ENCODE data around the gene DDIT4L.
"Not testable (repeated sequence)": the region's sequence is repeated elsewhere in the genome, so short reads cannot be mapped to it uniquely, and the experiment has no call there.

The DDIT4L gene

DNA sequence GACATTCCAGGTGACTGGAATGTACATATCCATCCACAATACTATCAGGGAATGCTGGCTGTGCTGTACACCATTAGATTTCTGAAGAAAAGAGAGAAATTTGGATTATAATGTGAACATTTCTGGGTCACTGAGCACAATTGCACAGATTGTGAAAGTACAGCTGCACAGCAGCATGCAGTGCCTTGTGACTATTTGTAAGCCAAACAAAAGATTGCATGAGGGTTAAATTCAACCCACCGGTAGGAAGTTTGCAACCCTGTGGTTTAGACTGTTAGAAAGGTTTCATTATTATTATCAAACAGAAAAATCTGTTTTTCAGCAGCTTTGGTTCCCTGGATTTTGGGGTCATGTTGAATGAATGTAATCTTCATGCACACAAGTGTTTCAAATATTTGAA, 24.5 kb downstream of the DDIT4L start:
- DNase-seq, result no peak

DNA sequence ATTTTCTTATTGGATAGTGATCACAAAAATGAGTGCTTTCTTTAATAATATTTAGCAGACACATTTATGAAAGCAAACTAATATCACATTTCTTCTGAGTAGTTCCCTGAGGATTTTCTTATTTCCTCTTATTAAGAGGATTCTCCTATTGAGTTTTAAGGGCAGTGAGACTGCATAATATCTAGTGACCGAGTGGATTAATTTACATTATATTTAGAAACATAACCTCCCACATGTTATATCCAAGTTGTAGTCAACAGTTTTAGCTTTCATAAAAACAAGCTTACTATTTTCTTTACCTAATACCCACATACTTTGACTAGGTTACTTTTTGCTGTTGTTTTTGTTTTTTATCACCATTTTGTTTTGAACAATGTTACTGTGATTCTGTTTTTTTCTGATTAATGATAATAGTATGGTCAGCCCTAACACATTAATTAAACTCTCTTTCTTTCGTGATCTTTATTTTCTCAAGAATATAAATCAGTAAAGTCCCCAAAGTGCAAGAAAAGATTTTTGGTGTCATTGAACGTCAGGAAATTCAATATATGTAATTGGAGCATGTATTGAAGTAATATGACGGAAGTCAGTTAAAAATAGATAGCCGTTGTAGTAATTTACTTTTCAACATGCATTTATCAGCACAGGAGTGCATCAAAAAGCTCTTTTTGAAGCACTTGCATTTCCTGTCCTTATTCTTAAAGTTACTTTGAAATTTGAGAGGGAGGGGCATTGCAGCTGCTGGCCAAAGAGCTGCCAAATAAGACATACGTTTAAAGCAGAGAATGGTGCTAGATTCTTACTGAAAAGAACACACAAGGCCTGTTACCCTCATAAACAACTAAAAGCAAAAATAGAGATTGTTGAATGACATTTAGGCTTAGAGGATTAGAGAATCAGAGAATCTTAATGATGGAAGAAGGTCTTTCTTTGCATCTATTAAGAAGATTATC, 25.2 kb downstream of the DDIT4L start:
- peak; percentile 14 for DNase-seq

DNA sequence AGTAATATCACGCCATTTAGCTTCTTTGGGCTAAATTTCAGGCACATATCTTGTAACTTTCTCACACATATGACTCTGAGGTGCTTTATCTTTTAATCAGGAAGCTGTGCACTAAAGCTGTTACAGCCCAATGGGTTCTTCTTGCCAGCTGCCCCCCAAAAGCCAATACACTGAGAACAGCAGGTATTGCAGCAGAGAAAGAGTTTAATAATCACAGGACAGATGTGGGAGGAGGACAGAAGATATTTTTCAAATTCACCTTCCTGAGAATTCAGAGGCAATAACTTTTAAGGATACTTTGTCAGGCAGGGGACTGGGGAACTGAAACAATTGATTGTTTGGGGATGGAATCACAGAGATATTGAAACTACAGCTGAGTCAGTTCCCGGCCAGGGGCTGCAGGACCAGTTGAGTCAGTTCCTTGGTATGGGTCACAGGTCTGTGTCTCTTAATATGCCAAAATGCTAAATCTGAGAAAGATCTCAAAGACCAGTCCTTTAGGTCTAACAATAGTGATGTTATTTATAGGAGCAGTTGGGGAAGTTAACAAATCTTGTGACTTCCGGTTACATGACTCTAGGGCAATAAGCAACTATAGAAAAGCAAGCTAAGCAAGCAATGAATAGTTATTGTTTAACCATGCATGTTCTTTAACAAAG, 28.1 kb downstream of the DDIT4L start:
- DNase-seq, result no peak

DNA sequence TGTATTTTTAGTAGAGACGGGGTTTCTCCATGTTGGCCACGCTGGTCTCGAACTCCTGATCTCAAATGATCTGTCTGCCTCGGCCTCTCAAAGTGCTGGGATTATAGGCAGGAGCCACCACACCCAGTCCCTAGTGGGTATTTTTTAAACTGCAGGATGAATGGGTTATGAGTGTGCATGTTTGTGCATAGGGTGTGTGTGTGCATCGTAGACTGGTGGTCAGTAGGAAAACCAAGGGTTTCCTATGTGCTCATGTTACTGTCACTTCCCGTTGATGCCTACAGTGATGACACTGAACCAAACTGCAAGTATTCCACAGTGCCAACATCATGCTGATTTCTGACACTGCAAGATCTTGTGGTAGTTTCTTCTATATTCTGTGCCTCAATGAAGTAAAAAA, 41.1 kb downstream of the DDIT4L start:
- no peak for DNase-seq

DNA sequence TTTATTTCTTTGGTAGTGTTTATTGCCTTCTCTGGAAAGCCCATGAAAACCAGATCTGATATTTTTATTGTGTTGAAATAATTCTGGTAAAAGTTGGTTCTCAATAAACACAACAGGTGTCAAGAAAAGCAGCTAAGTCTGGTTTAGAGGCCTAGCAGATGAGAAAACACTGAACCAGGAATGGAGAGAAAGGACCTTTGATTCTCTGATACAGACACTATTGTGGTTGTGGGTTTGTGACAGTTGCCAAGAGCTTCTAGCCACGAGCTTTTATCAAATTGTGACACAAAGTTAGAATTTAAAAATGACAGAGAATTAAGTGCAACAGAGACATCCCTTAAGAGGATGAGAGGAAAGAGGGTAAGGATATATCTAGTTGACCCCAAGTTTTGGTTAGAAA, 42.6 kb downstream of the DDIT4L start:
- DNase-seq, result no peak

DNA sequence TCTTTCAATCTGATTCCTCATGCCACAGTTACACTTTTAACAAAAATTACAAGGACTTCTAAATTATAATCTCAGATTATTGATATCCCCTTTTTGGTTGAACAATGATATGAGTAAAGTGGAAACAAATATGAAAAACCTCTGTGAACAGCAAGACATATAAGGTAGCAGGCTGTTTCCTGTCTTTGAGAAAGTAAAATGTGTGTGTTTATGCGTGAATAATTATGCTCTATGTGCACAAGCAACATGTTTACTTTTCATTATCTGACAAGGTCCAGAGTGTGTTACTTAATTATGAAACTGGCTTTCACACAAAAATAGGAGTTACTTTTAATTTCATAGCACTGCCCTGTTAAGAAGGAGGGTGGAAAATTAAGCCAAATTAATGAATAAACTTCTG, 43.1 kb downstream of the DDIT4L start:
- no peak for DNase-seq

DNA sequence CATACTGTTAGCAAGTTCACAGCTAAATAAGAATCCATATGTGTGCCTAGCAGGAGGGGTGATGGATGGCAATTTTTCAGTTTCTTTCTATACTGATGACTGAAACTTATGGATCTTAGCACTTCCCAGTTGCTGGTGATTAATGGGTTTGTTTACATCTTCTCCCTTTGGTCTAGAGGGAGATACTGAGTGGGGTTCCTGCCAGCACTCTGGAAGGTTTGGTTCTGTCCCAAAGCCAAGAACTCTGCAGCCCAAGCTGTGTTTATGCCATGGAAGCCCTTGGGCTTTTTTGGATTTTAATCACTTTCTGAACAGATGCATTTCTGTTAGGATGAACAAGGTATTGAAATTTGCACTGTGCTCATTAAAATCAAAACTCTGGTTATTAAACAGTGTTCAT, 43.5 kb downstream of the DDIT4L start:
- DNase-seq, result no peak

DNA sequence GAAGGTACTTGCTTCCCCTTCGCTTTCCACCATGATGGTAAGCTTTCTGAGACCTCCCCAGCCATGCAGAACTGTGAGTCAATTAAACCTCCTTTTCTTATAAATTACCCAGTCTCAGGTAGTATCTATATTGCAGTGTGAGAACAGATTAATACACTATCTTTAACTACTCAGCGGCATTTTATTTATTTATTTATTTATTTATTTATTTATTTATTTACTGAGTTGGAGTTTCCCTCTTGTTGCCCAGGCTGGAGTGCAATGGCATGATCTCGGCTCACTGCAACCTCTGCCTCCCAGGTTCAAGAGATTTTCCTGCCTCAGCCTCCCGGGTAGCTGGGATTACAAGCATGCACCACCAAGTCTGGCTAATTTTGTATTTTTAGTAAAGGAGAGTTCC, 52.9 kb downstream of the DDIT4L start:
- DNase-seq, result not testable (repeated sequence)

All from NCI-H82 (cell line).